ENCODE results near the gene MBIP. TPM values are rescaled to one million over a fixed set of nuclear protein-coding genes. Genes with fewer than 3 reads are reported as not detected.

Gene MBIP, protein sequence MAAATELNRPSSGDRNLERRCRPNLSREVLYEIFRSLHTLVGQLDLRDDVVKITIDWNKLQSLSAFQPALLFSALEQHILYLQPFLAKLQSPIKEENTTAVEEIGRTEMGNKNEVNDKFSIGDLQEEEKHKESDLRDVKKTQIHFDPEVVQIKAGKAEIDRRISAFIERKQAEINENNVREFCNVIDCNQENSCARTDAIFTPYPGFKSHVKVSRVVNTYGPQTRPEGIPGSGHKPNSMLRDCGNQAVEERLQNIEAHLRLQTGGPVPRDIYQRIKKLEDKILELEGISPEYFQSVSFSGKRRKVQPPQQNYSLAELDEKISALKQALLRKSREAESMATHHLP
- 33.1 TPM for total RNA-seq

GRCh38 chr14:36320200-36320896 is at the start of gene MBIP:
Gene MBIP (minus strand): TSS chr14:36320637. CDS start chr14:36320588, 49 bp downstream.

Other genes starting within 250 kb of the MBIP start
- not detected for gene PTCSC3, start 143.9 kb downstream of the MBIP start, total RNA-seq
- gene NKX2-1, start 199.6 kb upstream of the MBIP start, total RNA-seq = not detected

Measured in camera-type eye (tissue), 1 donor.